NK-92 treated with Interleukin-12 subunit alpha and Interleukin-12 subunit beta, amount 100 ng/mL, for 24 hours (cell line): ENCODE results near the gene ATP11B.
A peak's percentile ranks its signal among the peaks of the same experiment; 100 is the strongest.

ENCODE experiments used
- DNase-seq: peaks from one replicate; lab custom pipeline; 2025; lab: John Stamatoyannopoulos, UW

Gene ATP11B

DNA sequence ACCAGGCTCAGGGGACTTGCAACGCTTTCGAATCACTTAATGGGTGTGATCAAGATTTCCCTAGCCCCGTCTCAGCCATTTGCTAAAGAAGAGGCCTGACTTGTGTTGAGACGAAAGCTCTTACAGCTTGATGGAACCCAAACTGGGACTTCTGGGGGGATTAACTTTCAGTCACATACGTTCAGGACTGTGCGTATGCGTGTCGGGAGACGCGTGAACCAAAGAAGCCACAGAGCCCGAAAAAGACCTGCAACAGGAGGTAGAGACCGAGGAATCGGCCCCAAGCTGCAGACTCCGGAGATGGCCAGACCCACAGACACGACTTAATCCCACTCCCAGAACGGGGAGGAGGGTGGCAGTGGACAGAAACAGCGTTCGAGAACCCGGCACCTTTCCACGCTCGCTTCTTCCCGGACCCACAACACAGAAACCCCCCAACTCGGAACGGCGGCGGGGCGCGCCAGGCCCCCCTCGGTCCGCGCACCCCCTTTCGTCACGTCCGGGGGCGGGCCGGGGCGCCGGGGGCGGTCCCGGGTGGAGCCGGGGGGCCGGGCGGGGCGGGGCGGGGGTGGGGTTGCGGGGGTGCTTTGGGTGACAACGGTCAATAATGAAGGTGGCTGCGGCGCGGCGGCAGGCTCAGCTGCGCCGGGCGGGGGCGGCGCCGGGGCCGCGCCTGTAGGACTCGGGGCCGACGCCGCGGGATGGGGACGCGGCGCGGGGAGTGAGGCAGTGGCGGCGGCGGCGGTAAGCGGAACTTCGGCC is at the start of gene ATP11B:
Gene ATP11B, plus strand, starts transcription at position 604 of the 762 bp plus-strand sequence. CDS start 256 bp downstream, outside the sequence.
- DNase-seq, result peak; percentile 79

DNA sequence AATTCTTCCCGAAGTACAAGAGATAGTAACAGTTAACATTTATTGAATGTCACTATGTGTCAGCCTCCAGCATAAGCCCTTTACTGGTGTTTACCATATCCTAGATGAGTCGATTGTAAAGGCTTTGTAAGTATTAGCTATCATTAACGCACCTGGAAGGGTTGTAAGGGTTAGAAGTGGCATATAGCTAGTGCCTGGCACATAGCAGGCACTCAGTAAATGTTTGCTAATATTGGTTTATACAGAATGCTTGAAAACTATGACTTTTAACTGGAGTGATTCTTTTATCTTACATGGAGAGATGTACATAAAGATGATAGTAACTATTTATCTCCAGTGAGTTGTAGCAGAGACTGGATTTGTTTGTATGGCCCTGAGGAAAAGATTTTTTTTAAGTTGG is 46.3 kb upstream of the ATP11B start:
- DNase-seq, result no peak

DNA sequence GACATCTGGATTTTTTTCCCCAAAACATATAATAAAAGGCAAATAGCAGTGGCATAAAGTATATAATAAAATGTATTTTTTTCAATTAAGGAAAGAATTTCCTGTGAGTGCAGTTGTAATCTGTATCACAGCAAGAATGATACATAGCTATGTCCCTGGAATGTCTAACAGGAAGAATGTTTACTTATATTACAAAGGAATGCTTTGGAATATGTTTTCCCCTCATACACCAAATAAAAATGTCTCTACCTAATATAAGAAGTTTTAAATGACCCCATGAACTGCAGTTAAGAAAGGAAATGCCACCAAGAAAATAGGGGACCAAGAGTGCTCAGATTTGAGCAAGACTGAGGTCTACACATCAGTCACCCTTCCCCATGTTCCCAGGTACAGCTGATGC is 38.0 kb upstream of the ATP11B start:
- no peak for DNase-seq

DNA sequence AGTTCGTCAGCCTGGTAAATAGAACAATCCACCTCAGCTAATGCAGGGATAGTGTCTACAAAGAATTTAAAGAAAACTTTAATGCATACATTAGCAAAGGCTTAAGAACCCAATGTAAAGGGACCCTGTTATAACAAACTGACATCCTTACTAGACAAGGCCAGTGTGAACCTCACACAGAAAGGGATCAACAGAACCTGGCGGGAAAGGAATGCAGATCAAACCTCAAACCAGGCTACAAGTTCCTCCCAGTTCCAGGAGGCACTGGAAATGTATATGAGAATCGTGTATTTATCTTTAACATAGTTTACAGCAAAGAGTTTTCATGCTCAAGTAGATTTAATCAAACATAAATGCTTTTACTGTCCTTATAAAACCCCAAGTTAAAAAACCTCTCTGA is 37.6 kb upstream of the ATP11B start:
- no peak for DNase-seq

DNA sequence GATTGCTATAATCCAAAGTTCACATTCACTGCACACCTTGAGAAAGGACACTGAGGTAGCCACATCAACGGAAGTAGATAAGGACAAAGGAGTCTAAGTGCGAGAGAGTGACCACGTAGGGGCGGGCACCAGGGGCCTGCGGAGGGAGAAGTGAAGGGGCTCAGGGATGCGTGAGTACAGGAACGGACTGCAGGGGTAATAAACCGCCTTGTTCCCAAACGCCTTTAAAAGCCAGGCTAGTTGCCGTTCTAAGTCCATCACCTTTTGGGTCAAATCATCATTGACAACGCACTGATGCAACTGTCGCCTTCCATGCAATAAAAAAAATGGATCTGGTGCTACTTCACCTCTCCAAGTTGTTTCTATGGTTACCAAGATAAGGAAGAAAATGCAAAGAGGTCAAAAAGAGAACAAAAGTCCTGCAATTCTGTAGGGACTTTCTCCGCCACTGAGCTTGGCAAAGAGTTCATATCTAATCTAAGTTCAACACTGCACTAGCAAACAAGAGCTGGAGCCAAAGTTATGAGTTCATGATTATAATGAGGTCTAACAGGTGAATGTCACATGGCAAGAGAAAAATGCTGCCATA is 32.6 kb upstream of the ATP11B start:
- DNase-seq, result no peak

DNA sequence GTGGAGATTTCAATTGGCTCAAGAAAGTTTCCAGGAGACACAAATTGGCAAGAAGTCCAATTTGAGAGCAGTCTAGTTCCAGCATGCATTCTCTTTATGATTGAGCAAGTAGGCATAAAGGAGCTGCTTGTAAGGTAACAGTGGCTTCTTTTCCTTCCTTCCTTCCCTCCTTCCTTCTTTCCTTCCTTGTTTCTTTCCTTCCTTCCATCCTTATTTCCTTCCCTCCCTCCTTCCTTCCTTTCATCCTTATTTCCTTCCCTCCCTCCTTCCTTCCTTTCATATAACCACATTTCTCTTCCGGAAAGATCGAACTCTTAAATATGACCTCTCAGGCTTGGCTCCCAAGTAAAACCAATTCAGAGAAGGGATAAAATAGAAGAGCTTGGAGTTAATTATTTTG is 29.4 kb upstream of the ATP11B start:
- DNase-seq, result no peak

GRCh38 chr3:182765287-182765686 is 28.0 kb upstream of the ATP11B start:
- DNase-seq, result no peak

DNA sequence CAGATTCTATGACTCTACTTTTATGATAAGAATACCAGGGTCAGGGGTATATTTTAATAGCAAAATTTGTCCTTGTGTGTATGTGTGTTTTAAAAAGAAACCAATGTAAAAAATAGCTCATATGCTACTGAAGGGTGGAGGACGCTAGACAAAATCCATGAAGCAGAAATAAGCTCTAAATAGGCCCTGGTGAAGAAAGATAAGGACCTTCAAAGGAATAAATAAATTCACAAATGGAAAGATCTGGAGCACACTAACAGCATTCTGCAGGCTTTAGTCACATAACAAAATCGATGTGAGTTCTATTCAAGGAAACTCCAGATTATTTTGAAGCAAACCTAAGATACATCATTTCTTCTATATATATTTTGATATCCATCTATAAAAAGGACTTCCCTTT is 27.2 kb upstream of the ATP11B start:
- DNase-seq, result no peak

- no peak for DNase-seq
These were observed 24.9 kb upstream of the ATP11B start for GRCh38 chr3:182768413-182768812.

DNA sequence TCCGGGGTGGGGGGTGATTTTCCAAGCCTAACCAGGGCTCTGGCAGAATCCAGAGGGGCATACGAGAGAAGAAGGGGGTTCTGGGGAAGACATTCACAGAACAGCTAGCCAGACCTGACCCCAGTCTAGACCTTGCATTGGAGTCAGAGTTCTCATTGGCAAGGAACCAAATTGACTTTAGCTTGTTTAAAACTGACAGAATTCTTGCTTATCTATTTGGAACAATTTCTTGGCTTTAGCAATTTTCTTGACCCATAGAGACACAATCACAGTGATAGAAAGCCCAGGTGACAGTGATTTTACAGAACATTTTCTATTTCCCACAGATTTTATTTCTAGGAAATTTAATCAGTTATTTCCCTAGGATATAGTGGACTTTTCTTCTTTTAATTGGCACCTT is 23.6 kb upstream of the ATP11B start:
- no peak for DNase-seq

- no peak for DNase-seq
These were observed 11.2 kb upstream of the ATP11B start for GRCh38 chr3:182782149-182782548.

- no peak for DNase-seq
These were observed 10.2 kb upstream of the ATP11B start for GRCh38 chr3:182783106-182783505.

- DNase-seq, result no peak
These were observed 8.8 kb upstream of the ATP11B start for GRCh38 chr3:182784542-182784941.

- DNase-seq, result no peak
These were observed 8.2 kb upstream of the ATP11B start for GRCh38 chr3:182785142-182785541.

- no peak for DNase-seq
These were observed 7.5 kb upstream of the ATP11B start for GRCh38 chr3:182785756-182786155.

DNA sequence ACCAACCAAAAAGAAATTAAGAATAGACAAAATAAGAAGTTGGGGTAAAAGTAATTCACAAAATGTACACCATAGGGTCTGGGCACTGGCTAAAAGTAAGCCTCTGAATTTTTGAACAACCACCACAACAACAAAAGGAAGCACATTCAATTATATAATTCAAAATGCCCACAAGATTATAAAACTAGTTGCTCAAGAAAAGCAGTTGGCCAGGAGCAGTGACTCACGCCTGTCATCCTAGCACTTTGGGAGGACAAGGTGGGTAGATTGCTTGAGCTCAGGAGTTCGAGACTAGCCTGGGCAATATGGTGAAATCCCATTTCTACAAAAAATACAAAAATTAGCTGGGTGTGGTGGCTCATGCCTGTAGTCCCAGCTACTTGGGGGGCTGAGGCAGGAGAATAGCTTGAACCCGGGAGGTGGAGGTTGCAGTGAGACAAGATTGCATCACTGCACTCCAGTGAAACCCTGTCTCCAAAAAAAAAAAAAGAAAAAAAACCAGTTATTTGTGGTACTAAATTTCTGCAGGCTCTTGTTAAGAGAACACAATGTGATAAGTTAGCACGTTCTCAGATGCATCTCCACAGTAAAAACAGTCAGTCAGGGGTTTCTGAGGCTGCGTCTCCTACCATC is 6.6 kb upstream of the ATP11B start:
- no peak for DNase-seq

DNA sequence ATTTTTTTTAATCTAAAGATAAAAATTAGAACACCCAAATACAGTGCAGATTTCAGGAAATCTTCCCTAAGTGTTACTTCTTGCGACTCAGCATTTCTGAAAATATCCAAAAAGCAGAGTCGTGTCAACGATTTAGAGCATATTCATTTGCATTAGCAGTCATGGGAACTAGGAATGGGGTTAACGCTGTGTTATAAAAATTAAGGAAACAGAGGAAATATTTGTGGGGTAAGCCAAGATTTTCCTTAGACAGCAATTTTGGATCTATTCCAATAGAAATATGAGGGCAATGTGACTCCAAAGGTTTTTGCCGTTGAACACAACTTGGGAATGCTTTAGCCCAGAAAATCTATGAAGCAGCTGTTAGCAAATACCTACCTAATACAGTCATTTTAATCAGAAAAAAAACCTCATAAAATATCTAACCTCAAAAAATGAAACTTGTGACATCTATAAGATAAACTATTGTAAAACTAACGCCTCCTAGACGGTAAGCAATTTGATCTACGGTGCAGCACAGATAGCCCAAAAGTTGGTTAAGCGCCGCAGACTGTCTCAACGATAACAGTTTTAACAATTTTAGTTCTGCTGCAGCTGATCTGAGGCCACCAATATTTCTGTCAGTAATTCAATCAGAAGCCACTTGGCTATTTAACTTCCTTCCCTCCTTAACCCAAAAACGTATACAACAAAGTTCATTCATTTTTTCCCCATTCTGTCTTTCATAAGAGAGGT is 5.8 kb upstream of the ATP11B start:
- DNase-seq, result no peak

- DNase-seq, result no peak
These were observed 3.9 kb upstream of the ATP11B start for GRCh38 chr3:182789371-182789770.

DNA sequence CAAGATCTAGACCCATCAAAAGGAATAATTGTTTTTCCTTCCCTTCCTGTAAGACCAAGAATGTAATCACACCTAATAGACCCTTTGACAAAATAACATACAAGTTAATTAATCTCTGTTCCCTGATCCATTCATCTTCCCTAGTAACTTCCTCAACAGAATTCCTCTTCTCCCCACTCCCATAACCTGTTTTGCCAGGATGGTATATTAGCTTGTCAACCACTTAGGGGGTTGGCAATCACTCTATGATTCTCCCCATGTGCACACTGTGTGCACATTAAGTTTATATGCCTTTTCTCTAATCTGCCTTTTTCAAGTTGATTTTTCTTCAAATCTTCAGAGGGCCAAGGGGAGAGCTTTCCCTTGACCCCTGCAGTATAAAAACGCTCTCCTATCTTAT is 2.7 kb upstream of the ATP11B start:
- no peak for DNase-seq

DNA sequence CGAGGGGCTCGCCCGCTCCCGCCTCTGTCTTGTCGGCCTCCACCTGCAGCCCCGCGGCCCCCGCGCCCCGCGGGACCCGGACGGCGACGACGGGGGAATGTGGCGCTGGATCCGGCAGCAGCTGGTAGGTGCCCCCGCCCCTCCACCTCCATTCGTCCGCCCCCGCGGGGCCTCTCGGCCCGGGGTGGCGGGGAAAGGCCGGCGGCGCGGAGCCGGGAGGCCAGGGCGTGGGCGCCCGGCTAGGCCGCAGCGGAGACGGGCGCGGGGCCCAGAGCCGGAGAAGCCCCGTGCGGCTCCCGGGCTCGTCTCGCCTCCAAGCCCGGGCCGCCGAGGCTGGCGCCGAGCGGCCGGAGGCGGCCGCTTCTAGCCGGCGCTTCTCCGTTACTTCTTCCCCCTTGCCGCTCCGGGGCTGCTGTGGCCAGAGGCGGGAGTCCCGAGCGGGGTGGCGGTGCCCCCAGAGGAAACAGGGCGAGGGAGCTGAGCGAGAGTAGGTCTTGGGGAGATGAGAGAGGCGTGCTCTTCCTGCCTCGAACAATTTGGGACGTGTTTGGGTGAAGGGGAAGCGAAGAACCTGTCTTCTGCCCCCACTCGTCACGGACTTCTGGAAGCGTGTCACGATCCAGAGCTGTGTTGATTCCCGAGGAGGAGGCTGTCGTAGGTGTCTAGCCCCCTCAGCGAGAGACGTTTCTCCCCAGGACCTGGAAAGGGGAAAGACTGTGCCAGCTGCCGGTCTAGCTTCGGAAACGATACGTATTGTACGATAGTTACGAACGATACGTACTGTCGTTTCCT is 555 bp downstream of the ATP11B start:
- peak; percentile 79 for DNase-seq

DNA sequence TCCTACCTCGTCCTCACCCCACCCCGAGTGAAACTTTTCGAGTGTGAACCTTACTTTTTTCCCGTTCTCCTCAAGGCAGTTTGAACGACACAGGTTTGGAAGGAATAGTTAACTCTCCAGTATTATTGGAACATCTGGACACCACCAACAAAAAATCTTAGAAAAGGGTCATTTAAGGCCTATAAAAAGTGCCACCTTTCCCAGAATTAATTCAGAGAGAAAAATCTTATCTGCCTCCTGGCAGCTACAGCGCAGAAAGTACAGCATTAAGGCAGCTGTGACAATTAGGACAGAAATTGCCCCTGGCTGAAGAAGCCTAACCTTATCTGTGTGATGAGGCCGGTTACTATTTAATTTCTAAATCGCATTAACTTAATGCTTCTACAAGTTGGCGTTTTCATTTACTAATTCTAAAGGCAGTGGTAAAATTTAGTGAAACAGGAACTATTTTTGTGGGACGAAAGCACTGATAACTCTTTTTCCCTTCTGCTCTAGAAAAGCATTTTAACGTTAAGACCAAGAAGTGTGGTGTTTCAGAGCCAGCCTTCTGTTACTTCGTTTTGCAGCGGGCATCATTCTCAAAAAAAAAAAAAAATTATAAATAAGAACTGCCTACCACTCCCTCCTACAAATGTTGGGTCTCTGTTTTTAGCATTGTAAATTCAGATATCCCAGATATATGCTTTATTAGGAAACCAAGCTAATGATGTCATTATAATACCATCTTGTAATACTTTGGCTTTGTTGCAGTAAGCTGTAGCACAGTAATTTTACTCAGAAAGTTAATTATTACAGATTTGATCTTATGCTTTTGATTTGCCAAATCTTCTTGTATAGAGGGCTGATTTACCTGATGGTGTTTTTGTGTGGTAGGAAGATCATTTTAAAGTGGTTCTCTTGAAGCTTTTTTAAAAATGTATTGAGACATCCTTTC is 1.4 kb downstream of the ATP11B start:
- DNase-seq, result no peak
